HG02623 (cell line): ENCODE data around the gene PPFIA1.

Source experiments
- ATAC-seq: cut with Tn5 transposase; IDR thresholded peaks from one replicate; pipeline ENCODE4 v1.9.1; 2021; ENCODE audit warnings: moderate library complexity; ENCODE audit not compliant: unreplicated experiment

PPFIA1 gene

DNA sequence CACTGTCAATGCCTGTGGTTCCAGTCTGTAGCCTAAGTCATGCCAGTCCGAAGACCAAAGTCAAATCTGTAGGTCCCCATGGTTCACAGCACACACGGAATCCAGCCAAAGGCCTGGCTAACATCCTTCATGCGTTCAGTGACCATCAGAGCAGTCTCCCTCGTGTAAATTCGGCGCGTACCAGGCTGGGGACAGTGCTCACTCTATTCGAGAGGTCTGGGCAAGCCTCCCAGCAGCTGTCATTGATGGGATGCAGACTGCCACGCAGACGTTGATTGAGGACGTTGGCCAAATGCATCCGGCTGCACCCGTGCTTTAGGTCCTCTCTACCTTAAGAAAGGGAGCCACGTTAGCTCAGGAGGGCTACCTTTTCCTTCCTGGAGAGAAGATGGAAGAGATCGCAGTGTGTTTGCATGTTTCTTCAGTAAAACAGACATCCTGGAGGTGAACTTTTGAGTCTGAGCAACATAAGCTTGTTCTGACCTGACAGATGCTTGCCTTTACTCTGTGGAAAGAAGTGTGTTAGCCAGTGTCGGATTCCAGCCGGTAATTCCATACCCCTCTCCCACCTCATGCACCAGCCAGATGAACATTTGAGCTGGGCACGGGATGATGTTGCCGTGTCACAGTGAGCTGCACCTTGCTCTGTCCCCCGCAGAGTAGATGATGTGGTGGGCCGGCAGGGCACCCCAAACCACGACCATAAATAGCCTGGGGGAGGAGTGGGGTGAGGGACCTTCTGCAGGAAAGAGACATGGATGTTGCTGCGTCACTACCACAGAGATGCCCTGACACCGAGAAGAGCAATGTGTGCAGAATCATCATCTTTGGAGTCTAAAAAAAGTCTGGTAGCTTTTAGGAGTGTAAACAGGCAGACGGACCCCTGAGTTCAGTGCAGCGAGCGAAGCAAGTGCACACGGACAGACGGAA lies 140.1 kb downstream of the PPFIA1 start:
- no peak for ATAC-seq

DNA sequence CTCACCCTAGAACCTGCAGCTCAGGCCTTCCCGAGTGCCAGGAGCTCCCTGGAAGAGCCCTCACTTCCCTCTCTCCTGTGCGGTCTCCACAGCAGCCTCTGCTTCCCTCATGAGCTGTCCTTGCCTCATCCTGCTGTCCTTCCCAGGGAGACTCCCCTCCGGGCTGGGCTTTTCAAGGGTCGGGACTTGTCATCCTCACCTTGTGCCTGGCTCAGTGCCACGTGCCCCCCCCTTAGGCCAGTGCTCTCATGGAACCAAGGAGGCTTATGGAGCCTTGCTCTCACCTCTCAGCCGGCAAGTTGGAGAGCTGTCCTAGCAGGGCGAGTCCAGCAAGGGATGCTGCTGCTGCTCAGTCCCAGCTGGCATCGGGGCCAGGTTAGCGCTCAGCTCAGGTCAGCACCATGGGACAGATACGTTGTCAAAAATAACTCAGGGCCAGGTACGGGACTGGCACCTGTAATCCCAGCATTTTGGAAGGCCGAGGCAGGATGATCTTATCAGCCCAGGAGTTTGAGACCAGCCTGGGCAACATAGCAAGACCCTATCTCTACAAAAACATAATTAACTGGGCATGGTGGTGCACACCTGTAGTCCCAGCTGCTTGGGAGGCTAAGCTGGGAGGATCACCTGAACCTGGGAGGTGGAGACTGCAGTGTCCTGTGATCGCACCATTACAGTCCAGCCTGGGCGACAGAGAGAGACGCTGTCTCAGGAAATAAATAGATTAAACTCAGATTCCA lies 141.4 kb downstream of the PPFIA1 start:
- ATAC-seq, result no peak

DNA sequence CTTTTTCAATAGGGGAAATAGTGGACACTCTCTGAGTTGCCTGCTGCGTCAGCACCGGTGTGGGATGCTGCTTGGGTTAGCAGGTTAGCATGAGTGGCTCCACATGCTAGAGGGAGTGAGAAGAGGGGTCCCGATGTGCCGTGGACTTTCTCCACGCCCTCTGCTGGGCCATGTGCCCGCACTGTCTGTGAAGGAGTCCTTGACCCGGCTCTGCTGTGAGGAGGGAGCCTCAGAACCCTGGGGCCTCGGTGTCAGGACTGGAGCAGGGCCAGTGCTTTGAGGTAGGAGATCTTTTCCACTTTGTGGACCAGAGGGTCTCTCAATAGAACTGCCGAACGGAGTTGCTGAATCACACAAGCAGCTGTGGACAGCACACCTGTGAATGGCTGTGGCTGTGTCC lies 142.7 kb downstream of the PPFIA1 start:
- no peak for ATAC-seq

GRCh38 chr11:70414341-70415100 lies 144.0 kb downstream of the PPFIA1 start:
- no peak for ATAC-seq

GRCh38 chr11:70415191-70415590 lies 144.7 kb downstream of the PPFIA1 start:
- ATAC-seq, result no peak

- no peak for ATAC-seq
These were observed 145.3 kb downstream of the PPFIA1 start for GRCh38 chr11:70415642-70416395.

DNA sequence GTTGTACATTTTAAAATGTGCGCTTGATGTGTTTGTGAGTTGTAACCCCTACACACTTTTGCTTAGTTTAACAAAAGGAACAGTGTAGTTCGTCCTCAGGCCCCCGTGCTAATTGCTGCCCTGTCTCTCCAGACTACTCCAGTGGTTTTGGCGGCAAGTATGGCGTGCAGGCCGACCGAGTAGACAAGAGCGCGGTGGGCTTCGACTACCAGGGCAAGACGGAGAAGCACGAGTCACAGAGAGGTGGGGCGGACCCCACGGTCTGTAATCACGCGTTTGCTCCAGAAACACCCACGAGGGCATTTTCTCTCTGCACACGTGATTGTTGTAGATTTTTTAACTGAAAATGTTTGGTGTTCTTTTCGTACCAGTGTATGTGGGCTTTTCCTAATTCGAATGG lies 146.4 kb downstream of the PPFIA1 start:
- no peak for ATAC-seq

DNA sequence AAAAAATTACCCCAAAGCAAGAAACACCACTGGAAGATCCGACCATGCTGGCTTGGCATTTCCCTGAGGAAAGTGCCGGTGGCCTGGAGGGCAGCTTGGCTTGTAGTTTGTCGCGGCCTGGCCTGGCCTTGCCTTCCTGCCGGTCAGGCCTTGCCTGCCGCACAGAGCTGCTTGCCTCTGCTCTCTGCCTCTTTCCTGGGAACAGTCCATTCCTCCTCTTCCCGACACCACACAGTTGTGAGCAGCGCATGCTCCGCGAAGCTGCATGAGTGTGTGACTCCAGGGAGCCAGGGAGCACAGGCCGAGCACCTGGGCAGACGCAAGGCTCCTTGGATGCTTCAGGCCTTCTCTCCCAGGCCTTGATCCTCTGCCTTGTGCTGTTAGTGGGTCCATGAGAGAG lies 147.6 kb downstream of the PPFIA1 start:
- ATAC-seq, result no peak

DNA sequence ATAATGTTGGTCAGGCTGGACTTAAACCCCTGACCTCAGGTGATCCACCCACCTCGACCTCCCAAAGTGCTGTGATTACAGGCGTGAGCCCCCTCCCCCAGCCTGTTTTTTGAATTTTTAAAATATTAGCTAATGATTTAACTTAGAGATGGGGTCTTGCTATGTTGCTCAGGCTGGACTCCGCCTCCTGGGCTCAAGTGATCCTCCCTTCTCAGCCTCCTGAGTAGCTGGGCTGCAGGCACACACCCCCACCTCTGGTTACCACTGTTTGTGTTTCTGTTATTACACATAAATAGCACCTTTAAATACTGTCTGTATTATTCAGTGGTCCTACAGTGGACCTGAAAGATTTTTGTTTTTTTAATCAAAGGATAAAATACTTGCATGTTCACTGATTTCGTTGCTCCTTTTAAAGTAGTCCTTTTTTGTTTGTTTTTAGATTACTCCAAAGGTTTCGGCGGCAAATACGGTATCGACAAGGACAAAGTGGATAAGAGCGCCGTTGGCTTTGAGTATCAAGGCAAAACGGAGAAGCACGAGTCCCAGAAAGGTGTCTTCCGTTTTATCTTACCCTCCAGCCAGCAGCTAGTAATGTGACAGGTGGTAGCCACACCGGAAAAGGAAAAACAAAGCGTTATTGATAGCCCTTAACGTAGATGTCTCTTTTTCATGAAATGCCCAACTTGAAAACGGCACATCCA lies 149.0 kb downstream of the PPFIA1 start:
- no peak for ATAC-seq

- no peak for ATAC-seq
These were observed 149.5 kb downstream of the PPFIA1 start for GRCh38 chr11:70420008-70420464.

DNA sequence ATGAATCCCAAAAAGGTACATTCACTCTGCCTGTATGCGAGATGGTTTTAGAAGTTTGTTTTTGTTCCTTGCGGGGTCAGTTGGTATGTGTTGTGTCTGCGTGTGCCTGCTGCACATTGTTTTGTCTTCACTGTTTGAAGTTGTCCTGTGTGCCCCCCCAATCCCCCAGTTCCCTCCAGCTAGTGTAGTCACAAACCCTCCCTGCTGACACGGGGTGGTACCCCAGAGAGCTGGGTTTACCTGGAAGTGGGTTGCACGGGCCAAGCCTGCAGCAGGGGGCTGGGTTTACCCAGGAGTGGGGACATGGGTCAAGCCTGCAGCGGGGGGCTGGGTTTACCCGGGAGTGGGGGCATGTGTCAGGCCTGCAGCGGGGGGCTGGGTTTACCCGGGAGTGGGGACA lies 150.0 kb downstream of the PPFIA1 start:
- ATAC-seq, result no peak

DNA sequence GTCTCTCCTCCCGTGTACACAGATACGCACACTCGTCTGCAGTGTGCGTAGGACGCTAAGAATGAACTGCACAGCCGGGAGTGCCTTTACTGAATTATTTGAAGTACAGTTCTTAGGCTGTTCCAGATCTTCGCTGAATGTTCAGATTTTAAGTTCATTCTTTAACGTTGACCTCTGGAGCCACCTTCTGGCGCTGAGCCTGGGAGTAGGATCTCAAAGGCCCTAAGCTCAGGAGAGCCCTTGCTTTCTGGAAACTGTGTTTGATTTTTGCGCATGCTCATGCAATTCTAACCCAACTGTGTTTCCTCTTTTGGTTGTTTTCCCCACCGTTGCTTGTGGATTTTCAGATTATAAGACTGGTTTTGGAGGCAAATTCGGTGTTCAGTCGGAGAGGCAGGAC lies 150.6 kb downstream of the PPFIA1 start:
- no peak for ATAC-seq

DNA sequence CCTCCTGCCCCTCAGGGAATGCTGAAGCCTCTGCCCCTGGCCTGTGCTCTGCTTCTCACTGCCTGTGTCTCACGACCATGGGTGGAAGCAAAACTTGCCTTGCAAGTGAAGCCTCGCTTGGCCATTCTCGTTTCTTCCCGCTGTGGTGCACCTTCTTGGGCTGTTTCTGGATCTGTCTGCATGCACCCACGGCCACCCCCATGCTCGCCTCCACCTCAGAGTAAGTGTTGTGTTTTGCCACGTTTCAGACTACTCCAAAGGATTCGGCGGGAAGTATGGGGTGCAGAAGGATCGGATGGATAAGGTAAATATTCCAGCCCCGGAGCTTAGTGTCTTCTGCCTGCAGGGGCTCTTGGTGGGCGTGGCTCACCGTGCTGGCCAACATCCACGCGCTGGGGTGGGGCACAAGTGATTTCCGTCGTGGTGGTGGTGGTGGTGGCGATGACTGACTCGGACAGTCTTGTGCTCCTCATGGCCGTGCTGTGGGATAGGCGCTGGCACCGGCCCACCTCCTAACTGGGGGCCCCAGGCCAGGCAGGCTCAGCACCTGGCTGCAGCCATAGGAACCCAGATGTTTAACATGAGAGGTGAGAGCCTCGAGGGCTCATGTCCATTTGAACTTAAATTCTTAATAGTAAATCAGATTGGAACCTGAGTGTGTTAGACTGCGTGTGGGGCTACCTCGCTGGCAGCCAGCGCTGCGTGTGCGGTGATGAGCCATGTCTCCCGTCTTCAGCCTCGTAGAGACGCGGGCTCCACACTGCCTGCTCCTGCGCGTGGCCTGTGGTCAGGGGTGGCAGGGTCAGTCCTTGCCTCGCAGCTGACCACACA lies 152.4 kb downstream of the PPFIA1 start:
- ATAC-seq, result no peak

- no peak for ATAC-seq
These were observed 153.3 kb downstream of the PPFIA1 start for GRCh38 chr11:70423523-70424505.

- ATAC-seq, result no peak
These were observed 154.4 kb downstream of the PPFIA1 start for GRCh38 chr11:70424765-70425344.

GRCh38 chr11:70427436-70427835 lies 156.9 kb downstream of the PPFIA1 start:
- ATAC-seq, result no peak

DNA sequence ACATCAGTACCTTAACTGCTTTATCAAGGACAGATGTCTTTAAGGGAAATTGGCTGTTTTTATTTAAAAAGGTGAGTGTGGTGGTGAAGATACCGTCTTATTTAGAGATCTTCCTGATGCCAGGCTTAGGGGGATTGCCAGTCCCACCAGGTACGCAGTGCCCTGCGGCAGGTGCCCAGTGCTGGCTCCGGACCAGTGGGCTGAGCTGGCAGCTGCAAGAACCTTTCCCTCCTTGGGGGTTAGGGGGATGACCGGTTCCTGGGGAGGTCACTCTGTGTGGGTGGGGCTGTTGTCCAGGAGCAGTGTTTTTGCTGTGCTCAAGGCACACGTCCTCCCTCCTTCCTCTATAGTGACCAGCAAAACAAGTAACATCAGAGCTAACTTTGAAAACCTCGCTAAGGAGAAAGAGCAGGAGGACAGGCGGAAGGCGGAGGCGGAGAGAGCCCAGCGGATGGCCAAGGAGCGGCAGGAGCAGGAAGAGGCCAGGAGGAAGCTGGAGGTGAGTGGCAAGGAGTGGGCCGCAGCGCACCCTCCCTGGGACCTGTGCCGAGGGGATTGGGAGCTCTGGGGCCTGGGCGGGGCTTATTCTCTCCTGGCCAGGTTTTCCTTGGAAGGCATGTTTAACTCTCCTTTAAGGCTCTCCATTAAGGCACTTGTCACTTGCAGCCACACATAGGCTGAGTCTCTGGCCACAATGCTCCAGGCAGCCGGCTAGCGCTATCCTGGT lies 158.4 kb downstream of the PPFIA1 start:
- no peak for ATAC-seq
